ENCODE data around the gene PPP1R3G. TPM values are rescaled to one million over a fixed set of nuclear protein-coding genes. Genes with fewer than 3 reads are reported as not detected.

The PPP1R3G gene
- total RNA-seq, 1 experiment from 2014 or later, result not detected

- no peak overlapping the region for H2BK5ac ChIP-seq (ENCODE audit: insufficient read length, low read length)
- H3K23ac ChIP-seq (ENCODE audit: insufficient read length, low read depth, low read length), result no peak overlapping the region
- no peaks in the 10 kb centered on the region for H4K20me1 ChIP-seq (ENCODE audit: control insufficient read depth, insufficient read depth, insufficient read length)
- H2BK15ac ChIP-seq (ENCODE audit: low read depth, low read length), result no peak overlapping the region
- no peak overlapping the region for H3K18ac ChIP-seq (ENCODE audit: insufficient read length, low read depth, low read length)
- no peaks in the 10 kb centered on the region for H3K79me1 ChIP-seq (ENCODE audit: insufficient read depth, low read depth, low read length, poor library complexity, severe bottlenecking)
- H2BK120ac ChIP-seq (ENCODE audit: low read depth, low read length, poor library complexity, severe bottlenecking), result no peak overlapping the region
- no peak overlapping the region for H2AK5ac ChIP-seq (ENCODE audit: insufficient read length, low read length)
- no peaks in the 10 kb centered on the region for H3K9me3 ChIP-seq (ENCODE audit: control insufficient read depth, low read depth, low read length)
- H4K5ac ChIP-seq (ENCODE audit: insufficient read length, low read depth, low read length), result no peak overlapping the region
- no peaks in the 10 kb centered on the region for H3K9me3 Mint-ChIP-seq
- H4K8ac ChIP-seq (replicated peaks; ENCODE audit: insufficient read length, low read depth, low read length), result no peak overlapping the region
- no peak overlapping the region for H2AFZ ChIP-seq (ENCODE audit: low read length)
- no peaks in the 10 kb centered on the region for H3K27me3 ChIP-seq (ENCODE audit: insufficient read depth, low read length)
- H3K27ac Mint-ChIP-seq, result no peak overlapping the region
- H3K9ac ChIP-seq (ENCODE audit: extremely low read depth, insufficient read length, low read length), result no peak overlapping the region
- H4K91ac ChIP-seq (ENCODE audit: insufficient read length, low read depth, low read length), result no peak overlapping the region
- no peak overlapping the region for H2BK12ac ChIP-seq (ENCODE audit: insufficient read length, low read depth, low read length)
- H3K27me3 Mint-ChIP-seq (ENCODE audit: low read depth), result peaks cover 20% of the 10 kb centered on the region
- H3K4me1 Mint-ChIP-seq, result no peaks in the 10 kb centered on the region
- no peak overlapping the region for H2BK20ac ChIP-seq (ENCODE audit: low read depth, low read length, poor library complexity, severe bottlenecking)
- H3K79me2 ChIP-seq (ENCODE audit: insufficient read depth, low read length), result no peaks in the 10 kb centered on the region; the same call in 1 of the 2 replicates
- no peak overlapping the region for H3K27ac ChIP-seq (ENCODE audit: insufficient read length, low read depth, low read length)
- H3K4ac ChIP-seq (ENCODE audit: low read depth, low read length), result no peak overlapping the region
- no peak overlapping the region for H3K4me3 Mint-ChIP-seq
- H3K56ac ChIP-seq (ENCODE audit: insufficient read length, low read depth, low read length), result no peak overlapping the region
- TF ChIP-seq, protein P1, sequence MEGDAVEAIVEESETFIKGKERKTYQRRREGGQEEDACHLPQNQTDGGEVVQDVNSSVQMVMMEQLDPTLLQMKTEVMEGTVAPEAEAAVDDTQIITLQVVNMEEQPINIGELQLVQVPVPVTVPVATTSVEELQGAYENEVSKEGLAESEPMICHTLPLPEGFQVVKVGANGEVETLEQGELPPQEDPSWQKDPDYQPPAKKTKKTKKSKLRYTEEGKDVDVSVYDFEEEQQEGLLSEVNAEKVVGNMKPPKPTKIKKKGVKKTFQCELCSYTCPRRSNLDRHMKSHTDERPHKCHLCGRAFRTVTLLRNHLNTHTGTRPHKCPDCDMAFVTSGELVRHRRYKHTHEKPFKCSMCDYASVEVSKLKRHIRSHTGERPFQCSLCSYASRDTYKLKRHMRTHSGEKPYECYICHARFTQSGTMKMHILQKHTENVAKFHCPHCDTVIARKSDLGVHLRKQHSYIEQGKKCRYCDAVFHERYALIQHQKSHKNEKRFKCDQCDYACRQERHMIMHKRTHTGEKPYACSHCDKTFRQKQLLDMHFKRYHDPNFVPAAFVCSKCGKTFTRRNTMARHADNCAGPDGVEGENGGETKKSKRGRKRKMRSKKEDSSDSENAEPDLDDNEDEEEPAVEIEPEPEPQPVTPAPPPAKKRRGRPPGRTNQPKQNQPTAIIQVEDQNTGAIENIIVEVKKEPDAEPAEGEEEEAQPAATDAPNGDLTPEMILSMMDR (conservative IDR thresholded peaks at IDR 0.05), result no peak
- no peak overlapping the region for H3T11ph ChIP-seq (ENCODE audit: low read length)
- WGBS (ENCODE audit: extremely low coverage, insufficient read length, low lambda C conversion rate), result no CpG with 5 or more reads among the region's 3 CpGs
- no peak overlapping the region for H3K14ac ChIP-seq (ENCODE audit: insufficient read depth, low read length)
- H3K4me1 ChIP-seq (ENCODE audit: insufficient read depth, low read length), result no peaks in the 10 kb centered on the region
- H3K36me3 Mint-ChIP-seq (ENCODE audit: insufficient read depth in 1 of 3, low read depth in 3 of 3), result no peaks in the 10 kb centered on the region
- H3K4me2 ChIP-seq (ENCODE audit: insufficient read depth, insufficient read length, low read length), result no peak overlapping the region
- H3K23me2 ChIP-seq (ENCODE audit: insufficient read length, low read depth, low read length, poor library complexity, severe bottlenecking), result no peaks in the 10 kb centered on the region
- DNase-seq, result no peak
Measured at GRCh38 chr6:5095236-5095635, 10.1 kb downstream of the PPP1R3G start.
